Neural cell (in vitro differentiated cells): ENCODE results near the gene IFI35. TPM values are rescaled to one million over a fixed set of nuclear protein-coding genes. Genes with fewer than 3 reads are reported as not detected.

Source experiments
- H2AFZ ChIP-seq: fragments of 200-600, 300-800 bp; sonication (generic), shearing (Covaris generic); 2 replicates; pipeline ENCODE4 v1.6.0; 2014; ENCODE audit warnings: low read depth, mild to moderate bottlenecking, antibody characterized with exemption, low read length, moderate library complexity
- H3F3A ChIP-seq: fragments of 200-600 bp; shearing (Covaris generic); 2 replicates; pipeline ENCODE4 v1.6.1; 2016; ENCODE audit warnings: mild to moderate bottlenecking, moderate library complexity, mixed read lengths, antibody characterized with exemption, low read length; ENCODE audit not compliant: insufficient read depth, poor library complexity, severe bottlenecking
- H3K27ac ChIP-seq: fragments of 200-600, 300-800 bp; sonication (generic), shearing (Covaris generic); 2 replicates; pipeline ENCODE4 v1.5.1; 2014; ENCODE audit warnings: mild to moderate bottlenecking, low read length, moderate library complexity
- H3K27me3 ChIP-seq: fragments of 300-800, 200-600 bp; sonication (generic), shearing (Covaris generic); 2 replicates; pipeline ENCODE4 v1.6.0; 2014; ENCODE audit warnings: mild to moderate bottlenecking, low read depth, low read length, moderate library complexity; ENCODE audit not compliant: insufficient read depth
- H3K36me3 ChIP-seq: fragments of 300-800, 200-600 bp; sonication (generic), shearing (Covaris generic); 2 replicates; pipeline ENCODE4 v1.5.1; 2014; ENCODE audit warnings: mild to moderate bottlenecking, antibody characterized with exemption, low read length, moderate library complexity; ENCODE audit not compliant: insufficient read depth
- H3K4me2 ChIP-seq: fragments of 300-800, 200-600 bp; sonication (generic), shearing (Covaris generic); 2 replicates; pipeline ENCODE4 v1.6.0; 2014; ENCODE audit warnings: mild to moderate bottlenecking, low read length
- H3K4me3 ChIP-seq: fragments of 300-800, 200-600 bp; sonication (generic), shearing (Covaris generic); 2 replicates; pipeline ENCODE4 v1.5.1; 2014; ENCODE audit warnings: mild to moderate bottlenecking, low read length, moderate library complexity
- H3K79me2 ChIP-seq: fragments of 200-600 bp; shearing (Covaris generic); replicated peaks from 2 replicates; pipeline ENCODE4 v1.6.0; 2014; ENCODE audit warnings: mild to moderate bottlenecking, low read length, moderate library complexity; ENCODE audit not compliant: insufficient read depth
- H3K9ac ChIP-seq: fragments of 300-800, 200-600 bp; sonication (generic), shearing (Covaris generic); 2 replicates; pipeline ENCODE4 v1.6.1; 2016; ENCODE audit warnings: mild to moderate bottlenecking, low read length, mixed read lengths
- H3K9me2 ChIP-seq: fragments of 200-600 bp; shearing (Covaris generic); 2 replicates; pipeline ENCODE4 v1.6.1; 2016; ENCODE audit warnings: mild to moderate bottlenecking, low read length, mixed read lengths; ENCODE audit not compliant: insufficient read depth
- H3K9me3 ChIP-seq: fragments of 200-600, 300-800 bp; sonication (generic), shearing (Covaris generic); 2 replicates; pipeline ENCODE4 v1.6.1; 2016; ENCODE audit warnings: mild to moderate bottlenecking, mixed run types, low read length, moderate library complexity, mixed read lengths
- H4K20me1 ChIP-seq: fragments of 200-600 bp; shearing (Covaris generic); 2 replicates; pipeline ENCODE4 v1.6.1; 2016; ENCODE audit warnings: mild to moderate bottlenecking, mixed run types; ENCODE audit not compliant: insufficient read depth
- CTCF ChIP-seq: fragments of 450-650 bp; IDR thresholded peaks from 2 replicates; pipeline ENCODE4 v1.5.1; 2014; ENCODE audit warnings: antibody characterized with exemption, mild to moderate bottlenecking, moderate library complexity; ENCODE audit not compliant: poor library complexity, severe bottlenecking
- EP300 ChIP-seq: fragments of 450-650 bp; conservative IDR thresholded peaks from 2 replicates; pipeline ENCODE4 v1.6.1; 2014; ENCODE audit warnings: antibody characterized with exemption, mild to moderate bottlenecking, moderate library complexity; ENCODE audit not compliant: poor library complexity, severe bottlenecking
- EZH2 ChIP-seq: fragments of 200-600, 300-800 bp; shearing (Covaris generic), sonication (generic); IDR thresholded peaks from 2 replicates; pipeline ENCODE4 v1.6.1; 2014; ENCODE audit warnings: antibody characterized with exemption, low read length, borderline replicate concordance, mild to moderate bottlenecking; ENCODE audit not compliant: insufficient read depth, poor library complexity, severe bottlenecking
- MXI1 ChIP-seq: fragments of 450-650 bp; conservative IDR thresholded peaks from 2 replicates; pipeline ENCODE4 v1.6.1; 2014; ENCODE audit warnings: antibody characterized with exemption, mild to moderate bottlenecking; ENCODE audit not compliant: poor library complexity, severe bottlenecking
- POLR2AphosphoS5 ChIP-seq: IDR thresholded peaks from 2 replicates; pipeline ENCODE4 v1.6.1; 2012
- RAD21 ChIP-seq: fragments of 450-650 bp; conservative IDR thresholded peaks from 2 replicates; pipeline ENCODE4 v1.6.1; 2014; ENCODE audit warnings: antibody characterized with exemption, mild to moderate bottlenecking, moderate library complexity
- REST ChIP-seq: IDR thresholded peaks from 2 replicates; pipeline ENCODE4 v1.6.1; 2012; ENCODE audit warnings: borderline replicate concordance
- SMC3 ChIP-seq: fragments of 450-650 bp; conservative IDR thresholded peaks from 2 replicates; pipeline ENCODE4 v1.6.1; 2014; ENCODE audit warnings: antibody characterized with exemption, mild to moderate bottlenecking, moderate library complexity; ENCODE audit not compliant: poor library complexity
- TAF1 ChIP-seq: IDR thresholded peaks from 2 replicates; pipeline ENCODE4 v1.6.1; 2012; ENCODE audit warnings: low read depth
- polyA plus RNA-seq: library from polyadenylated mRNA; depleted of rRNA; stranded (reverse); fragments of >200 nt; gene quantifications from 2 replicates; pipeline ENCODE4 v1.2.3, GENCODE V29; 2014

Gene IFI35
- polyA plus RNA-seq, 1 donor from 2014 or later = not detected

DNA sequence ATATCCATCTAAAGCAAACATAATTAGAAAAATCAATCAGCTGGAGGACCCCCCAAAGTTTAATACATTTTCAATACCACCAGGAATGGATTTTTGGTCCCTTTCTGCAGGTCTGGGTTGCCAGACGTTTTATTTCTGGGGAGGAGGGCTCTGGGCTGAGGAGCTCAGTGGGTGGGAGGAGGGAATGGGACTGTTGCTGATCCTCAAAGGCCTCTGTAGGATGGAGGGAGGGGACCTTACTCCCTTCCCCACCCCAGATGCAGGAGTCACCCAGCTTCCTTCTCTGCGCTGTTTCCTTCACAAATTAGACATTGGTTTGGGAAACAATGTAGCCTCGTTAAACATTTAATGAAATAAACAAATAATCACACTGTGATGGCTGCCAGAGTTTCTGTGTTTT is 25.1 kb downstream of the IFI35 start:
- Histone ChIP-seq H3K27ac (no peak overlapping the region), H3K79me2 (no peaks in the 10 kb centered on the region), H2AFZ (no peak overlapping the region), H3K36me3 (no peaks in the 10 kb centered on the region), H3F3A (no peaks in the 10 kb centered on the region), H3K9me3 (no peaks in the 10 kb centered on the region), H3K9ac (no peak overlapping the region), H3K4me2 (no peak overlapping the region), H3K4me3 (no peak overlapping the region), H4K20me1 (no peaks in the 10 kb centered on the region), H3K9me2 (no peaks in the 10 kb centered on the region), H3K27me3 (no peaks in the 10 kb centered on the region)
- TF ChIP-seq RAD21 = no peak
- no peak for TF ChIP-seq REST
- TF ChIP-seq POLR2AphosphoS5 = no peak
- no peak for TF ChIP-seq CTCF
- no peak for TF ChIP-seq MXI1
- no peak for TF ChIP-seq EZH2
- no peak for TF ChIP-seq EP300
- no peak for TF ChIP-seq TAF1
- TF ChIP-seq SMC3 = no peak

DNA sequence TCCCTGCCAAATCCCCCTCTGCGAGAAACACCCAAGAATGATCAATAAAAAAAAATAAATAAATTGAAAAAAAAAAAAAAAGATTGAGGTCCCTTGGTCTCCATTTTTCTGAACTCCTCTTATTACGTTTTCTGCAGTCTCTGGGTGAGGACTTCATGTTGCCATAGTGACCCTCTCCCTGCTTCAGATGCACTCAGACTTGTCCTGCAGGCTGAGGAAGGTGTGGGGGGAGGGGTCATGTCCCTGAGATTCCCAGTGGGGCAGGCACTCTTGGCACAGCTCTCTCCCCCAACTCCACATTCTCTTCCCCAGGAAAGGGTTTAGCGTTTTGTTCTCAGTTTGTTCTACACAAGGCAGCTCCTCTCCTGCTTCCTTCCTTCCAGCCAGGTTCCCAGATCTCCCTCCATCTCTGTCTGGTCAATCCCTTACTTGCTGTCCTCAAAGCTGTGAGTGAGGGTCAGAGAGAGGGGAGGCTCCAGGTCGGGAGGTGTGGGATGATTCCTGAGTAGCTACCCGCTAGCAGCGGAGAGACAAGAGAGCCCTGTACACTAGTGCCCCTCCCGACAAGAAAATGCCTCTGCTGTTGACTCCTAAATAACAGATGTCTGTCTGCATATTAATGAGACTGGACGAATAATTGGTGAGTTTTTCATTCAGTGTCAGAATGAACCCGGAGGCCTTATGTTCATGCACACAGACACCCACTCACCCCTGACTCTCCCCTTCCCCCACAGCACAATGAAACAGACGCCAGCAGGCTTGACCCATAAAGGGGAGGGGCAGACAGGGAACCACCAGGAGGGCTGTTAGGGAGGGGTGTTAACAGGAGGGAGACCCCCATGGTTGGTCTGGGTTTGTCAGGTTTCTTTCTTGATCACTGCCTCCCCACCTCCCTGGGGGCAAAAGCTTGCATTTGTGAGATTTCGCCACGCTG is 27.6 kb downstream of the IFI35 start:
- Histone ChIP-seq H3F3A (no peaks in the 10 kb centered on the region), H3K36me3 (no peaks in the 10 kb centered on the region), H2AFZ (peak overlapping the region; percentile 79), H3K4me2 (peak overlapping the region; percentile 85), H4K20me1 (no peaks in the 10 kb centered on the region), H3K27me3 (no peaks in the 10 kb centered on the region), H3K9ac (peak overlapping the region; percentile 68), H3K9me2 (no peaks in the 10 kb centered on the region), H3K27ac (peak overlapping the region; percentile 93), H3K79me2 (no peaks in the 10 kb centered on the region), H3K9me3 (no peaks in the 10 kb centered on the region), H3K4me3 (peak overlapping the region; percentile 56)
- TF ChIP-seq REST = peak; percentile 58
- peak; percentile 13 for TF ChIP-seq MXI1
- TF ChIP-seq EP300 = peak; percentile 29
- peak; percentile 60 for TF ChIP-seq POLR2AphosphoS5
- no peak for TF ChIP-seq CTCF
- TF ChIP-seq TAF1 = no peak
